Hepatocyte (in vitro differentiated cells): Measurements from ENCODE around the gene ANO1. TPM values are rescaled to one million over a fixed set of nuclear protein-coding genes. Genes with fewer than 3 reads are reported as not detected.

Experiments
- DNase-seq: peaks from one replicate; pipeline ENCODE4 v3.0.0-alpha.2; 2016; ENCODE audit warnings: low spot score
- H2AFZ ChIP-seq: fragments of 200-600 bp; sonication (generic); 2 replicates; pipeline ENCODE4 v1.6.0; 2016; ENCODE audit warnings: antibody characterized with exemption, mild to moderate bottlenecking
- H3K27ac ChIP-seq: fragments of 200-600 bp; sonication (generic); 2 replicates; pipeline ENCODE4 v1.5.1; 2016; ENCODE audit warnings: mild to moderate bottlenecking
- H3K27me3 ChIP-seq: fragments of 200-600 bp; sonication (generic); 2 replicates; pipeline ENCODE4 v1.6.1; 2016
- H3K36me3 ChIP-seq: fragments of 200-600 bp; sonication (generic); replicated peaks from 2 replicates; pipeline ENCODE4 v1.5.1; 2016; ENCODE audit warnings: low read depth; ENCODE audit not compliant: insufficient read depth
- H3K4me1 ChIP-seq: fragments of 200-600 bp; sonication (generic); 2 replicates; pipeline ENCODE4 v1.5.1; 2016; ENCODE audit warnings: mild to moderate bottlenecking, moderate library complexity; ENCODE audit not compliant: insufficient read depth
- H3K4me2 ChIP-seq: fragments of 200-600 bp; sonication (generic); 2 replicates; pipeline ENCODE4 v1.6.0; 2016
- H3K4me3 ChIP-seq: fragments of 200-600 bp; sonication (generic); 2 replicates; pipeline ENCODE4 v1.5.1; 2016; ENCODE audit warnings: mild to moderate bottlenecking
- H3K79me2 ChIP-seq: fragments of 200-600 bp; sonication (generic); 2 replicates; pipeline ENCODE4 v1.6.0; 2017; ENCODE audit warnings: mild to moderate bottlenecking
- H3K9me2 ChIP-seq: fragments of 200-600 bp; sonication (generic); replicated peaks from 2 replicates; pipeline ENCODE4 v1.6.0; 2017; ENCODE audit warnings: mild to moderate bottlenecking; ENCODE audit not compliant: insufficient read depth
- H3K9me3 ChIP-seq: fragments of 200-600 bp; sonication (generic); 2 replicates; pipeline ENCODE4 v1.5.1; 2016; ENCODE audit warnings: low read depth, mild to moderate bottlenecking
- H4K20me1 ChIP-seq: fragments of 200-600 bp; sonication (generic); 2 replicates; pipeline ENCODE4 v1.6.0; 2016; ENCODE audit warnings: mild to moderate bottlenecking; ENCODE audit not compliant: insufficient read depth, poor library complexity, severe bottlenecking
- EZH2 ChIP-seq: fragments of 200-600 bp; sonication (generic); IDR thresholded peaks from 2 replicates; pipeline ENCODE4 v1.6.1; 2016; ENCODE audit warnings: antibody characterized with exemption, mild to moderate bottlenecking, borderline replicate concordance
- EZH2phosphoT487 ChIP-seq: fragments of 200-600 bp; sonication (generic); IDR thresholded peaks from one replicate; pipeline ENCODE4 v1.6.1; 2018; ENCODE audit warnings: antibody characterized with exemption, mild to moderate bottlenecking, low read depth, moderate library complexity; ENCODE audit not compliant: unreplicated experiment, severe bottlenecking
- WGBS: methylation state at CpG from one replicate; pipeline ENCODE4 v1.1.6; 2016; ENCODE audit warnings: low lambda C conversion rate; ENCODE audit errors: missing lambda C conversion rate; 5-methylcytosine and 5-hydroxymethylcytosine counted together
- polyA plus RNA-seq: library from polyadenylated mRNA; unstranded; fragments of >200 nt; fragmentation: Nextera tagmentation; extraction: Ambion mirVana; gene quantifications from 2 replicates; pipeline ENCODE4 v1.2.1, GENCODE V29; 2016
- total RNA-seq: library from RNA; depleted of rRNA; stranded (reverse); fragments of >200 nt; gene quantifications from 2 replicates; pipeline ENCODE4 v1.2.3, GENCODE V29; 2014
- TF ChIP-seq, protein P1 (sequence below): fragments of 200-600 bp; sonication (generic); IDR thresholded peaks from 2 replicates; pipeline ENCODE4 v1.5.1; 2016; ENCODE audit warnings: antibody characterized with exemption, mild to moderate bottlenecking; ENCODE audit not compliant: poor library complexity

ANO1 gene
- total and polyA plus RNA-seq, 2 experiments from 2014 or later: 6.2 to 12.1 TPM

DNA sequence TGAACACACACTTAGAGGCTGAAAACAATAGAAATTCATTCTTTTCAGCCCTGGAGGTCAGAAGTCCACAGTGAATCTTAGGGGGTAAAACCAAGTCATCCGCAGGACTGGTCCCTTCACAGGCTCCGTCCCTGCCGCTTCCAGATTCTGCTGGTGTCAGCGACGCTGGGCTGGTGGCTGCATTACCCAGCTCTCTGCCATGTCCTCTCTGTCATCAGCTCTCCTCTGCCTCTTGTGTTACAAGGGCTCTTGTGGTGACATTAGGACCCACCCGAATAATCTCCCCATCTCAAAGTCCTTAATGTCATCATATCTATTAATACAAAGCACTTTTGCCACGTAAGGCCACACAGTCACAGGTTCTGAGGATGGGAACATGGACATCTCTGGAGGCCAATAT is 47.7 kb upstream of the ANO1 start:
- Histone ChIP-seq H3K79me2 (no peaks in the 10 kb centered on the region), H4K20me1 (no peaks in the 10 kb centered on the region), H3K4me1 (no peaks in the 10 kb centered on the region), H3K36me3 (no peaks in the 10 kb centered on the region), H2AFZ (no peak overlapping the region), H3K4me3 (no peak overlapping the region), H3K9me3 (no peaks in the 10 kb centered on the region), H3K27ac (no peak overlapping the region), H3K9me2 (no peaks in the 10 kb centered on the region), H3K4me2 (no peak overlapping the region), H3K27me3 (no peaks in the 10 kb centered on the region)
- TF ChIP-seq EZH2phosphoT487 (no peak), EZH2 (no peak)
- TF ChIP-seq, protein P1, sequence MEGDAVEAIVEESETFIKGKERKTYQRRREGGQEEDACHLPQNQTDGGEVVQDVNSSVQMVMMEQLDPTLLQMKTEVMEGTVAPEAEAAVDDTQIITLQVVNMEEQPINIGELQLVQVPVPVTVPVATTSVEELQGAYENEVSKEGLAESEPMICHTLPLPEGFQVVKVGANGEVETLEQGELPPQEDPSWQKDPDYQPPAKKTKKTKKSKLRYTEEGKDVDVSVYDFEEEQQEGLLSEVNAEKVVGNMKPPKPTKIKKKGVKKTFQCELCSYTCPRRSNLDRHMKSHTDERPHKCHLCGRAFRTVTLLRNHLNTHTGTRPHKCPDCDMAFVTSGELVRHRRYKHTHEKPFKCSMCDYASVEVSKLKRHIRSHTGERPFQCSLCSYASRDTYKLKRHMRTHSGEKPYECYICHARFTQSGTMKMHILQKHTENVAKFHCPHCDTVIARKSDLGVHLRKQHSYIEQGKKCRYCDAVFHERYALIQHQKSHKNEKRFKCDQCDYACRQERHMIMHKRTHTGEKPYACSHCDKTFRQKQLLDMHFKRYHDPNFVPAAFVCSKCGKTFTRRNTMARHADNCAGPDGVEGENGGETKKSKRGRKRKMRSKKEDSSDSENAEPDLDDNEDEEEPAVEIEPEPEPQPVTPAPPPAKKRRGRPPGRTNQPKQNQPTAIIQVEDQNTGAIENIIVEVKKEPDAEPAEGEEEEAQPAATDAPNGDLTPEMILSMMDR: no peak
- no peak for DNase-seq
- 90% methylated on average over 7 of the region's 7 CpGs for WGBS

DNA sequence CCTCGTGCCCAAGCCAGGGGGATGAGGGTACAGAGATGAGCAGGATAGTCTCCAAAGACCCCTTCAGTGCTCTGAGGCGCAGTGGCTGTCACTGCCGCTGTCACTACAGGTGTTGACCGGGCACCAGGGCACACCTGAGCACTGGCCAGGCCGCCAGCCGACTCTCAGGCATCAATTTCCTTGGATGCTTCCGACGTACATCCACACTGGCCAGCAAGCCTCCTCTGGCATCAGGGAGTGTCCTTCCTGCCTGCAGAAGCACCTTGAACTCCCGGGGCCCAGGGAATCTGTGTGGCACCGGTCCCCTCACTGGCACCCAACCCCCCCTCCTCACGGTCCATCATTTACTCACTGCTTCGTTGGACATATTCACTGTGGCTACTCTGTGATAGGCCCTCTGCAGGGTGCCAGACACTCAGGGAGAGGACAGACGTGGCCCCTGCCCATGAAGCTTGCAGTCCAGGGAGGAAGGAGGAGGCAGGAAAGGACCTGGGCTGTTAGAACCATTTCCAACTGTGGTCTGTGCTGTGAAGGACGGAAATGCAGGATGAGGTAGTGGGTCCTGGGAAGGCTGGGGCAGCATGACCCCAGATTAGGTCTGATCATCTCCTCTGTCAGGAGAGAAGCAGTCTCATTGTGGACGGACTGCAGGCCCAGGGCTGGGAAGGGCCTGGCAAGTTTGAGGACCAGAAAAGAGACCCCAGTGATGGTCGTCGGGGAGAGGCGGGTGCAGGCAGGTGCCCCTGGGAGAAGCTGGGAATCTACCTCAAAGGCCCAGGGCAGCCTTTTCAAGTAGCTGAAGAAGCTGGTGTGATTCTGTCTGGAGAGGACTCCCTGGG is 46.3 kb upstream of the ANO1 start:
- Histone ChIP-seq H4K20me1 (no peaks in the 10 kb centered on the region), H3K27ac (no peak overlapping the region), H3K4me3 (no peak overlapping the region), H3K79me2 (no peaks in the 10 kb centered on the region), H3K9me2 (no peaks in the 10 kb centered on the region), H3K9me3 (no peaks in the 10 kb centered on the region), H3K36me3 (no peaks in the 10 kb centered on the region), H3K27me3 (no peaks in the 10 kb centered on the region), H3K4me2 (no peak overlapping the region), H2AFZ (no peak overlapping the region), H3K4me1 (no peaks in the 10 kb centered on the region)
- DNase-seq: no peak
- 79% methylated on average over 18 of the region's 18 CpGs for WGBS
- TF ChIP-seq EZH2 (no peak), EZH2phosphoT487 (no peak)
- TF ChIP-seq, protein P1: no peak

DNA sequence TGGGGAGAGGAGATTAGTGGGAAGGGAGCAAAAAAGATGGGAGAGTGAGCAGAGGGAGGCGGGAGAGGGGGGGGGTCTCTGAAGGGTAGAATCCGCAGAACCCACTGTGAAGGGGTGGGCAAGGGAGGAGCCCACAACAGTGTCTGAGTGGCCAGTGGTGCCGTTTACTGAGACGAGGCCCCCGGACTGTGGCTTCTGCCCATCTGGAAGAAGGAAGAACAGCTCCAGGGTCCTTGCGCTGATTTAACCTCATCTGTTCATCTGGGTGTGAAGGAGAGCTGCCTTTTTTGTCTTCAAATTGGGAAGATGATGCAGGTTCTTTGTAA is 45.7 kb upstream of the ANO1 start:
- Histone ChIP-seq H3K4me3 (no peak overlapping the region), H3K9me3 (no peaks in the 10 kb centered on the region), H3K9me2 (no peaks in the 10 kb centered on the region), H3K27ac (no peak overlapping the region), H3K4me2 (no peak overlapping the region), H3K36me3 (no peaks in the 10 kb centered on the region), H3K27me3 (no peaks in the 10 kb centered on the region), H2AFZ (no peak overlapping the region), H3K79me2 (no peaks in the 10 kb centered on the region), H4K20me1 (no peaks in the 10 kb centered on the region), H3K4me1 (no peaks in the 10 kb centered on the region)
- no peak for DNase-seq
- no peak for TF ChIP-seq EZH2
- no peak for TF ChIP-seq EZH2phosphoT487
- TF ChIP-seq, protein P1: no peak
- WGBS: 79% methylated on average over 4 of the region's 6 CpGs
